ENCODE data around the gene FLOT1.

FLOT1 gene

DNA sequence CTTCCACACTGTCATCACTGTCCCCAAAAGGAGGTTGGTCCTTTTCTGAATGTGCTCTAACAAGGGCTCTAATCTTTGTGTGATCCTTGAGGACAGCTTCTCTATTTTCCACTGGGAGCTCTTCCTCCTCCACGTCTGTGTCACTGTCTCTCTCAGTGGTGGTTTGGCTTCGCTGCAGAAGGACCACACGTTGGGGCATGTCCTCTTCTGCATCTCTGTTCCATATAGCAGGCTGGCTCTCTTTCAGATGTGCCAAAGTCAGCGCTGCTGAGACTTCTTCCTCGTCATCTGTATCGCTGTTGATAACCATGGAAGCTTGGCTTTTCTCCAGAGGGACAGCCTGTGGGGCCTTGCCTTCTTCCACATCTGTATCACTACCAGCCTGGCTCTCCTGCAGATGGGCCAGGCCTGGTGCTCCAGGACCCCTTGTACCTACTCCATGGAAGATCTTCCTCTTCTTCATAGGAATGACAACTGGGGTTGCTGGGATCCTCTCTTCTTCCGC lies 30.0 kb downstream of the FLOT1 start:
- no peak overlapping the region for H3K27ac ChIP-seq (ENCODE audit: poor library complexity, severe bottlenecking)
- peaks cover 69% of the 10 kb centered on the region for H3K36me3 ChIP-seq (ENCODE audit: low read depth)
- peaks cover 6% of the 10 kb centered on the region for H3K4me1 ChIP-seq (ENCODE audit: insufficient read depth, poor library complexity, severe bottlenecking)
- no peak overlapping the region for H3K4me3 ChIP-seq (ENCODE audit: severe bottlenecking)
- no peaks in the 10 kb centered on the region for H3K27me3 ChIP-seq (ENCODE audit: insufficient read depth, poor library complexity, severe bottlenecking)
- no peak for ATAC-seq (ENCODE audit: low read depth)
- TF ChIP-seq, protein P1, sequence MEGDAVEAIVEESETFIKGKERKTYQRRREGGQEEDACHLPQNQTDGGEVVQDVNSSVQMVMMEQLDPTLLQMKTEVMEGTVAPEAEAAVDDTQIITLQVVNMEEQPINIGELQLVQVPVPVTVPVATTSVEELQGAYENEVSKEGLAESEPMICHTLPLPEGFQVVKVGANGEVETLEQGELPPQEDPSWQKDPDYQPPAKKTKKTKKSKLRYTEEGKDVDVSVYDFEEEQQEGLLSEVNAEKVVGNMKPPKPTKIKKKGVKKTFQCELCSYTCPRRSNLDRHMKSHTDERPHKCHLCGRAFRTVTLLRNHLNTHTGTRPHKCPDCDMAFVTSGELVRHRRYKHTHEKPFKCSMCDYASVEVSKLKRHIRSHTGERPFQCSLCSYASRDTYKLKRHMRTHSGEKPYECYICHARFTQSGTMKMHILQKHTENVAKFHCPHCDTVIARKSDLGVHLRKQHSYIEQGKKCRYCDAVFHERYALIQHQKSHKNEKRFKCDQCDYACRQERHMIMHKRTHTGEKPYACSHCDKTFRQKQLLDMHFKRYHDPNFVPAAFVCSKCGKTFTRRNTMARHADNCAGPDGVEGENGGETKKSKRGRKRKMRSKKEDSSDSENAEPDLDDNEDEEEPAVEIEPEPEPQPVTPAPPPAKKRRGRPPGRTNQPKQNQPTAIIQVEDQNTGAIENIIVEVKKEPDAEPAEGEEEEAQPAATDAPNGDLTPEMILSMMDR (IDR thresholded peaks at IDR 0.05; ENCODE audit: poor library complexity, severe bottlenecking): no peak
- no peak for DNase-seq (ENCODE audit: low spot score)
- no peaks in the 10 kb centered on the region for H3K9me3 ChIP-seq (ENCODE audit: severe bottlenecking)

DNA sequence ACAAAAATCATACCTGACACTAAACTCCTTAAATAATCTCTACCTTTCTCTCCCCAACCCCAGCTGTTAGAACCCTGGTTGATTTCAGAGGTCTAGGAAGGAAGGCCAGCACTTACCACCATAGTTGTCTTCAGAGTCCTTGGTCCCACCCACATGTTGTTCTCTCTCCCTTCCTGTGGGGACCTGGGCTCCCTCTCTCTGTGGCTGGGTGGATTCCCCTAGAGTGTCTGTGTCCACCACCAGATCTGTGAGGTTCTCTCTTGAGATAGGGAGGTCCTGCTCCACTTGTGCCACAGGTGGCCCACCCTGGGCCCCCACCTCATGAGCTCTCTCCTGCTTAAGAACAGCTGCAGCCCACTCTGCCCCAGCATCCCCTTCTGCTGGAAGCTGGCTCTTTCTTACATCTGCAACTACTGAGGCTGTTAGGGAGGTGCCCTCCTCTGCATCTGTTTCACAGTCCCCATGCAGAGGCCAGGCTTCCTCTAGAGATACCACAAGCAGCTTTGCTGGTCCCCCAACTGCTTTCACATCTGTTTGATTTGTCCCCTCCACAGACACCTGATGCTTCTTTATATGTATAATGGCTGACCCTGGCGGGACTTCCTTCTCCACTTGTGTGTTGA lies 30.6 kb downstream of the FLOT1 start:
- no peak for DNase-seq (ENCODE audit: low spot score)
- Histone ChIP-seq H3K27ac (ENCODE audit: poor library complexity, severe bottlenecking) (no peak overlapping the region), H3K27me3 (ENCODE audit: insufficient read depth, poor library complexity, severe bottlenecking) (no peaks in the 10 kb centered on the region), H3K36me3 (ENCODE audit: low read depth) (peaks cover 72% of the 10 kb centered on the region), H3K4me1 (ENCODE audit: insufficient read depth, poor library complexity, severe bottlenecking) (peaks cover 6% of the 10 kb centered on the region), H3K9me3 (ENCODE audit: severe bottlenecking) (no peaks in the 10 kb centered on the region), H3K4me3 (ENCODE audit: severe bottlenecking) (no peak overlapping the region)
- TF ChIP-seq, protein P1 (IDR thresholded peaks at IDR 0.05; ENCODE audit: poor library complexity, severe bottlenecking): no peak
- ATAC-seq (ENCODE audit: low read depth): no peak

DNA sequence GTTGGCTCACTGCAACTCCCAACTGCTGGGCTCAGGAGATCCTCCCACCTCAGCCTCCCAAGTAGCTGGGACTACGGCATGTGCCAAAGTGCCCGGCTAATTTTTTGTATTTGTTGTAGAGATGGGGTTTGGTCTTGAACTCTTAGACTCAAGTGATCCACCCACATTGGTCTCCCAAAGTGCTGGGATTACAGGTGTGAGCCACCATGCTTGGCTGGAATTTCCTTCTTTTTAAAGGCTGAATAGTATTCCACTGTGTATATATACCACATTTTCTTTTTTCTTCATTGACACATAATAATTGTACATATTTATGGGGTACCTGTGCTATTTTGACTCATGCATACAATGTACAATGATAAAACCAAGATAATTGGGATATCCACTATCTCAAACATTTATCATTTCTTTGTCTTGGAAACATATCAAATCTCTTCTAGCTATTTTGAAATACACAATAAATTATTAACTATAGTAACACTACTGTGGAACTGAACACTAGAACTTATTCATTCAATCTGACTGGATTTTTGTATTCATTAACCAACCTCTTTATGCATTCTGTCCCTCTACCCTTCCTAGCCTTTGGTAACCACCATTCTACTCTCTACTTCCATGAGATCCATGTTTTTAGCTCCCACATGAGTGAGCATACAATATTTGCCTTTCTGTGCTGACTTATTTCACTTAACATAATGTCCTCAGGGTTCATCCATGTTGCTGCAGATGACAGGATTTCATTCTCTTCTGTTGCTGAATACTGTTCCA lies 33.2 kb downstream of the FLOT1 start:
- H3K36me3 ChIP-seq (ENCODE audit: low read depth): peaks cover 63% of the 10 kb centered on the region
- no peak overlapping the region for H3K27ac ChIP-seq (ENCODE audit: poor library complexity, severe bottlenecking)
- no peaks in the 10 kb centered on the region for H3K27me3 ChIP-seq (ENCODE audit: insufficient read depth, poor library complexity, severe bottlenecking)
- ATAC-seq (ENCODE audit: low read depth): no peak
- no peaks in the 10 kb centered on the region for H3K9me3 ChIP-seq (ENCODE audit: severe bottlenecking)
- TF ChIP-seq, protein P1 (IDR thresholded peaks at IDR 0.05; ENCODE audit: poor library complexity, severe bottlenecking): no peak
- H3K4me1 ChIP-seq (ENCODE audit: insufficient read depth, poor library complexity, severe bottlenecking): no peaks in the 10 kb centered on the region
- DNase-seq (ENCODE audit: low spot score): no peak
- H3K4me3 ChIP-seq (ENCODE audit: severe bottlenecking): no peak overlapping the region

DNA sequence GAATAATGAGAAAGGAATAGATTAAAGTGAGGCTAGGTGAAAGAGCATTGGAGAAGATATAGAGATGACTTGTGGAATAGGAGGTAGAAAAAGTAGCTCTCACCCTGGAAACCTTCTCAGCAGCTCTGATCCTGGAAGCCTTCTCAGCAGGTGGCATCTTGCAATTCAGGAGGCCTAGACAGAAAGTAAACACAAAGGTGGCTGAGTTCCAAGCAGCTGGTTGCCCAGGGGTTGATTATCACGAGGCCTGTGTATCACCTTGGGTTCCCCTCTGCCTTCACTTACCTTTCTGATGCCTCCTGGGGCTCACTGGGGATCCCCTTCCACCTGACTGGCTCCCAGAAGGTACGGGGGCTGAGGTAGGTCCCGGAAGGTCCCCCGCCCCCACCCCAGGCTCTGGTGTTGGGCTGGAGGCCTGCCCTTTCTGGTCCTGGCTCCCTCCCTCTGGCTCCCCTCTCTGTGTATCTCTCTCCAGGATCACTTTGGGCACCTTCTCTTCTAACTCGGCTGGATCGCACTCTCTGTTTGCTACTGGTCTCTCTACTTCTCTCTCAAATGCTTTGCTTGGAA lies 35.1 kb downstream of the FLOT1 start:
- Histone ChIP-seq H3K27ac (ENCODE audit: poor library complexity, severe bottlenecking) (no peak overlapping the region), H3K4me1 (ENCODE audit: insufficient read depth, poor library complexity, severe bottlenecking) (no peaks in the 10 kb centered on the region), H3K27me3 (ENCODE audit: insufficient read depth, poor library complexity, severe bottlenecking) (no peaks in the 10 kb centered on the region), H3K36me3 (ENCODE audit: low read depth) (peaks cover 61% of the 10 kb centered on the region), H3K9me3 (ENCODE audit: severe bottlenecking) (no peaks in the 10 kb centered on the region), H3K4me3 (ENCODE audit: severe bottlenecking) (no peak overlapping the region)
- TF ChIP-seq, protein P1 (IDR thresholded peaks at IDR 0.05; ENCODE audit: poor library complexity, severe bottlenecking): no peak
- peak; percentile 20; the same call in 2 of the 3 replicates for ATAC-seq (ENCODE audit: low read depth)
- no peak for DNase-seq (ENCODE audit: low spot score)
